K562 (cell line): Measurements from ENCODE around the gene HDAC1. TPM values are rescaled to one million over a fixed set of nuclear protein-coding genes. Genes with fewer than 3 reads are reported as not detected.

Experiments
- BDP1 ChIP-seq: IDR thresholded peaks from 3 replicates; pipeline ENCODE4 v1.6.1; 2011; ENCODE audit not compliant: insufficient read length, insufficient read depth
- DNMT1 ChIP-seq: fragments of 450-650 bp; IDR thresholded peaks from 2 replicates; pipeline ENCODE4 v1.6.1; 2016; ENCODE audit warnings: antibody characterized with exemption, mild to moderate bottlenecking
- HNRNPH1 ChIP-seq: fragments of 200-400 bp; formaldehyde crosslinking; optimal IDR thresholded peaks from 2 replicates; pipeline ENCODE3; 2017; ENCODE audit warnings: low read depth, mild to moderate bottlenecking, low read length, moderate library complexity
- UBTF ChIP-seq, 2 experiments: IDR thresholded peaks; 2 replicates each; pipeline ENCODE4 v1.6.1; 2012; ENCODE audit warnings: improper control_type of control experiment in 2 of 2, low read depth in 2 of 2, low read length in 2 of 2, borderline replicate concordance in 1 of 2
- ZEB2 ChIP-seq: fragments of 450-650 bp; IDR thresholded peaks from 2 replicates; pipeline ENCODE4 v1.6.1; 2016
- ZNF140 ChIP-seq: fragments of 250-450 bp; sonication (Bioruptor Pico); IDR thresholded peaks from 2 replicates; pipeline ENCODE4 v1.8.0; 2021; ENCODE audit warnings: moderate library complexity, mild to moderate bottlenecking, inconsistent platforms
- ZNF146 ChIP-seq: IDR thresholded peaks from one replicate; pipeline ENCODE4 v1.6.1; 2018; ENCODE audit warnings: missing compliant biosample characterization; ENCODE audit not compliant: unreplicated experiment
- ZNF197 ChIP-seq: fragments of 200-800 bp; sonication (Bioruptor generic); IDR thresholded peaks from 2 replicates; pipeline ENCODE4 v1.6.1; 2016; ENCODE audit warnings: low read depth, missing genetic modification characterization, missing compliant biosample characterization
- ZNF644 ChIP-seq: fragments of 200-800 bp; sonication (Bioruptor generic); IDR thresholded peaks from 2 replicates; pipeline ENCODE4 v1.6.1; 2016; ENCODE audit warnings: low read depth, missing genetic modification characterization, missing compliant biosample characterization
- ZNF695 ChIP-seq: fragments of 450-650 bp; formaldehyde crosslinking; IDR thresholded peaks from 2 replicates; pipeline ENCODE4 v1.4.0; 2020; ENCODE audit warnings: mild to moderate bottlenecking, moderate library complexity
- ZNF830 ChIP-seq: fragments of 250-450 bp; sonication (Bioruptor Pico); IDR thresholded peaks from 2 replicates; pipeline ENCODE4 v1.5.0; 2021; ENCODE audit warnings: mild to moderate bottlenecking
- polyA plus RNA-seq, 8 experiments: library from polyadenylated mRNA; depleted of rRNA in 4 of 8; stranded (reverse) in 5 of 8; unstranded in 3 of 8; fragments of >200 nt; fragmentation: Nextera tagmentation in 2 of 8; fragmentation: Illumina TruSeq in 1 of 8; extraction: Ambion mirVana in 2 of 8; extraction: Trizol in 1 of 8; gene quantifications; 2 replicates each; pipeline versions ENCODE4 v1.2.1 to v1.2.3, GENCODE V29; 2011 to 2014; ENCODE audit warnings: inconsistent platforms in 1 of 8, missing spikeins in 1 of 8
- total RNA-seq, 7 experiments: library from RNA; depleted of rRNA in 6 of 7; stranded (reverse); fragments of >200 nt in 6 of 7; fragmentation: Illumina TruSeq in 2 of 7; extraction: Trizol in 2 of 7; gene quantifications; 2 replicates each; pipeline versions ENCODE4 v1.2.1 to v1.2.3, GENCODE V29; 2011 to 2021; ENCODE audit warnings: low replicate concordance in 1 of 7
- TF ChIP-seq, protein P1 (sequence below): fragments of 200-600 bp; sonication (generic); IDR thresholded peaks from one replicate; pipeline ENCODE4 v1.6.1; 2012; ENCODE audit warnings: mild to moderate bottlenecking, low read depth, low read length, inconsistent platforms
- TF ChIP-seq, protein P2 (sequence below): fragments of 450-650 bp; conservative IDR thresholded peaks from 2 replicates; pipeline ENCODE4 v1.6.1; 2016; ENCODE audit warnings: missing genetic modification characterization, low read depth, mild to moderate bottlenecking, control low read depth, missing compliant biosample characterization

Gene HDAC1
- total and polyA plus RNA-seq, 9 of the 15 experiments (the other 6 are each of a cell fraction or from before 2014, with no cell fraction given) = 169 to 384 (median 193) TPM

DNA sequence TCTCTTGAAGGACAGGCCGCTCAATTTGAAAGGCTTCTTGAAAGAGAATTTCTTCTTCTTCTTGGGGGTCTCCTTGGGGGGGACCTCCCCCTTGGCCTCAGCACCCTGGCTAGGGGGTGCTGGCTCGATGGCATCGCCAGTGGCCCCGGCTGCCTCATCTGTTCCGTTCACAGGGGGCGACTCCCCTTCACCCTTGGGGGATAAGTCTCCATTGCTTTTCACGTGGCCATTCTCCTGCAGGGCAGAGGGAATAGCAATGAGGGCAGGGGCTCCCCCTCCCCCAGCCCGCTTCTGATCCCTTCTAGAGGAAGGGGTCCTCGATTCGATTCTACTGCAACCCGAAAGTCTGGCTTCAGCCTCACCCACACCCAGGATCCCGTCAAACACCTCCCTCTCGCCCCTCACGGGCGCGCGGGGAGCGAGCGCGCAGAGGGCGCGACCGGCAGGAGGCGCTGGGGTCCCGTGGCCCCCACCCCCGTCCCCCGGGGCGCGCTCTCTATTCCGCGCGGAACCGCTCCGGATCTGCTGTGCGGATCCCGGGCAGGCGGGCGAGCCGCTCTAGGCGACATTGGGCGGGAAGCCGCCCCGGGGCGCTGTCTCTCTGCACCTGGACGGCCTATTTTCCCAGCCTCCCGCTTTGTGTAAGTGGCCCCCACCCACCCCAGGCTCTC, 43.1 kb downstream of the HDAC1 start (continued):
- TF ChIP-seq, protein P1, sequence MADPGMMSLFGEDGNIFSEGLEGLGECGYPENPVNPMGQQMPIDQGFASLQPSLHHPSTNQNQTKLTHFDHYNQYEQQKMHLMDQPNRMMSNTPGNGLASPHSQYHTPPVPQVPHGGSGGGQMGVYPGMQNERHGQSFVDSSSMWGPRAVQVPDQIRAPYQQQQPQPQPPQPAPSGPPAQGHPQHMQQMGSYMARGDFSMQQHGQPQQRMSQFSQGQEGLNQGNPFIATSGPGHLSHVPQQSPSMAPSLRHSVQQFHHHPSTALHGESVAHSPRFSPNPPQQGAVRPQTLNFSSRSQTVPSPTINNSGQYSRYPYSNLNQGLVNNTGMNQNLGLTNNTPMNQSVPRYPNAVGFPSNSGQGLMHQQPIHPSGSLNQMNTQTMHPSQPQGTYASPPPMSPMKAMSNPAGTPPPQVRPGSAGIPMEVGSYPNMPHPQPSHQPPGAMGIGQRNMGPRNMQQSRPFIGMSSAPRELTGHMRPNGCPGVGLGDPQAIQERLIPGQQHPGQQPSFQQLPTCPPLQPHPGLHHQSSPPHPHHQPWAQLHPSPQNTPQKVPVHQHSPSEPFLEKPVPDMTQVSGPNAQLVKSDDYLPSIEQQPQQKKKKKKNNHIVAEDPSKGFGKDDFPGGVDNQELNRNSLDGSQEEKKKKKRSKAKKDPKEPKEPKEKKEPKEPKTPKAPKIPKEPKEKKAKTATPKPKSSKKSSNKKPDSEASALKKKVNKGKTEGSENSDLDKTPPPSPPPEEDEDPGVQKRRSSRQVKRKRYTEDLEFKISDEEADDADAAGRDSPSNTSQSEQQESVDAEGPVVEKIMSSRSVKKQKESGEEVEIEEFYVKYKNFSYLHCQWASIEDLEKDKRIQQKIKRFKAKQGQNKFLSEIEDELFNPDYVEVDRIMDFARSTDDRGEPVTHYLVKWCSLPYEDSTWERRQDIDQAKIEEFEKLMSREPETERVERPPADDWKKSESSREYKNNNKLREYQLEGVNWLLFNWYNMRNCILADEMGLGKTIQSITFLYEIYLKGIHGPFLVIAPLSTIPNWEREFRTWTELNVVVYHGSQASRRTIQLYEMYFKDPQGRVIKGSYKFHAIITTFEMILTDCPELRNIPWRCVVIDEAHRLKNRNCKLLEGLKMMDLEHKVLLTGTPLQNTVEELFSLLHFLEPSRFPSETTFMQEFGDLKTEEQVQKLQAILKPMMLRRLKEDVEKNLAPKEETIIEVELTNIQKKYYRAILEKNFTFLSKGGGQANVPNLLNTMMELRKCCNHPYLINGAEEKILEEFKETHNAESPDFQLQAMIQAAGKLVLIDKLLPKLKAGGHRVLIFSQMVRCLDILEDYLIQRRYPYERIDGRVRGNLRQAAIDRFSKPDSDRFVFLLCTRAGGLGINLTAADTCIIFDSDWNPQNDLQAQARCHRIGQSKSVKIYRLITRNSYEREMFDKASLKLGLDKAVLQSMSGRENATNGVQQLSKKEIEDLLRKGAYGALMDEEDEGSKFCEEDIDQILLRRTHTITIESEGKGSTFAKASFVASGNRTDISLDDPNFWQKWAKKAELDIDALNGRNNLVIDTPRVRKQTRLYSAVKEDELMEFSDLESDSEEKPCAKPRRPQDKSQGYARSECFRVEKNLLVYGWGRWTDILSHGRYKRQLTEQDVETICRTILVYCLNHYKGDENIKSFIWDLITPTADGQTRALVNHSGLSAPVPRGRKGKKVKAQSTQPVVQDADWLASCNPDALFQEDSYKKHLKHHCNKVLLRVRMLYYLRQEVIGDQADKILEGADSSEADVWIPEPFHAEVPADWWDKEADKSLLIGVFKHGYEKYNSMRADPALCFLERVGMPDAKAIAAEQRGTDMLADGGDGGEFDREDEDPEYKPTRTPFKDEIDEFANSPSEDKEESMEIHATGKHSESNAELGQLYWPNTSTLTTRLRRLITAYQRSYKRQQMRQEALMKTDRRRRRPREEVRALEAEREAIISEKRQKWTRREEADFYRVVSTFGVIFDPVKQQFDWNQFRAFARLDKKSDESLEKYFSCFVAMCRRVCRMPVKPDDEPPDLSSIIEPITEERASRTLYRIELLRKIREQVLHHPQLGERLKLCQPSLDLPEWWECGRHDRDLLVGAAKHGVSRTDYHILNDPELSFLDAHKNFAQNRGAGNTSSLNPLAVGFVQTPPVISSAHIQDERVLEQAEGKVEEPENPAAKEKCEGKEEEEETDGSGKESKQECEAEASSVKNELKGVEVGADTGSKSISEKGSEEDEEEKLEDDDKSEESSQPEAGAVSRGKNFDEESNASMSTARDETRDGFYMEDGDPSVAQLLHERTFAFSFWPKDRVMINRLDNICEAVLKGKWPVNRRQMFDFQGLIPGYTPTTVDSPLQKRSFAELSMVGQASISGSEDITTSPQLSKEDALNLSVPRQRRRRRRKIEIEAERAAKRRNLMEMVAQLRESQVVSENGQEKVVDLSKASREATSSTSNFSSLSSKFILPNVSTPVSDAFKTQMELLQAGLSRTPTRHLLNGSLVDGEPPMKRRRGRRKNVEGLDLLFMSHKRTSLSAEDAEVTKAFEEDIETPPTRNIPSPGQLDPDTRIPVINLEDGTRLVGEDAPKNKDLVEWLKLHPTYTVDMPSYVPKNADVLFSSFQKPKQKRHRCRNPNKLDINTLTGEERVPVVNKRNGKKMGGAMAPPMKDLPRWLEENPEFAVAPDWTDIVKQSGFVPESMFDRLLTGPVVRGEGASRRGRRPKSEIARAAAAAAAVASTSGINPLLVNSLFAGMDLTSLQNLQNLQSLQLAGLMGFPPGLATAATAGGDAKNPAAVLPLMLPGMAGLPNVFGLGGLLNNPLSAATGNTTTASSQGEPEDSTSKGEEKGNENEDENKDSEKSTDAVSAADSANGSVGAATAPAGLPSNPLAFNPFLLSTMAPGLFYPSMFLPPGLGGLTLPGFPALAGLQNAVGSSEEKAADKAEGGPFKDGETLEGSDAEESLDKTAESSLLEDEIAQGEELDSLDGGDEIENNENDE = no peak
- TF ChIP-seq ZNF140 (CRISPR knock-in tag) (no peak), ZNF695 (no peak), UBTF (IDR thresholded peaks at IDR 0.05; ENCODE audit: borderline replicate concordance in 1 of 2, low read depth in 2 of 2, low read length in 2 of 2) (no peak), ZNF146 (CRISPR knock-in tag) (no peak), ZNF644 (tag) (no peak), HNRNPH1 (no peak), BDP1 (no peak), ZNF197 (CRISPR knock-in tag) (no peak), ZNF830 (no peak; the same call in 1 of the 2 replicates), DNMT1 (no peak), ZEB2 (no peak)
- TF ChIP-seq, protein P2, sequence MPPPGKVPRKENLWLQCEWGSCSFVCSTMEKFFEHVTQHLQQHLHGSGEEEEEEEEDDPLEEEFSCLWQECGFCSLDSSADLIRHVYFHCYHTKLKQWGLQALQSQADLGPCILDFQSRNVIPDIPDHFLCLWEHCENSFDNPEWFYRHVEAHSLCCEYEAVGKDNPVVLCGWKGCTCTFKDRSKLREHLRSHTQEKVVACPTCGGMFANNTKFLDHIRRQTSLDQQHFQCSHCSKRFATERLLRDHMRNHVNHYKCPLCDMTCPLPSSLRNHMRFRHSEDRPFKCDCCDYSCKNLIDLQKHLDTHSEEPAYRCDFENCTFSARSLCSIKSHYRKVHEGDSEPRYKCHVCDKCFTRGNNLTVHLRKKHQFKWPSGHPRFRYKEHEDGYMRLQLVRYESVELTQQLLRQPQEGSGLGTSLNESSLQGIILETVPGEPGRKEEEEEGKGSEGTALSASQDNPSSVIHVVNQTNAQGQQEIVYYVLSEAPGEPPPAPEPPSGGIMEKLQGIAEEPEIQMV = no peak
